Renal cortical epithelial cell (primary cell): ENCODE results near the gene CFHR1. TPM values are rescaled to one million over a fixed set of nuclear protein-coding genes. Genes with fewer than 3 reads are reported as not detected.
"Not testable (repeated sequence)": the region's sequence is repeated elsewhere in the genome, so short reads cannot be mapped to it uniquely, and the experiment has no call there.

ENCODE experiments used
- DNase-seq: peaks from one replicate; pipeline ENCODE4 v3.0.0-alpha.2; 2011; ENCODE audit warnings: low read depth
- total RNA-seq: library from RNA; depleted of rRNA; stranded (reverse); fragments of >200 nt; gene quantifications from 2 replicates; pipeline ENCODE4 v1.2.3, GENCODE V29; 2014

The CFHR1 gene
- not detected in 2 replicates for total RNA-seq

DNA sequence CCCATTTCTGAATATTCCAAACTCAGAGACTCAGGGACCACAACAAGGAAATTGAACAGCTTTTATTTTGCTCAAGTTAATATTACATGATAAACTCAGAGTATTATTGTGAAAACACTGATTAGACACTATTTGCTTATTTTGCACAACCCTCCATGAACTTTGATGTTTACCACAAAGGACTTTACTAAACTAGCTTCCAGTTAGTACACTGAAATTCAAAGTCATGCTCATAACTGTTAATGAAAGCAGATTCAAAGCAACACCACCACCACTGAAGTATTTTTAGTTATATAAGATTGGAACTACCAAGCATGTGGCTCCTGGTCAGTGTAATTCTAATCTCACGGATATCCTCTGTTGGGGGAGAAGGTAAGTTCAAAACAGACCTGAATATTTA is at the start of gene CFHR1:
Gene CFHR1, plus strand, starts transcription at position 201 of the 400 bp plus-strand sequence. Its CDS starts 114 bp downstream, at position 315.
- DNase-seq, result not testable (repeated sequence)

GRCh38 chr1:196769823-196770222 is 49.7 kb upstream of the CFHR1 start:
- DNase-seq, result not testable (repeated sequence)

- no peak for DNase-seq
Measured at GRCh38 chr1:196773713-196774112, 45.8 kb upstream of the CFHR1 start.

- DNase-seq, result no peak
Measured at GRCh38 chr1:196774175-196774574, 45.4 kb upstream of the CFHR1 start.

DNA sequence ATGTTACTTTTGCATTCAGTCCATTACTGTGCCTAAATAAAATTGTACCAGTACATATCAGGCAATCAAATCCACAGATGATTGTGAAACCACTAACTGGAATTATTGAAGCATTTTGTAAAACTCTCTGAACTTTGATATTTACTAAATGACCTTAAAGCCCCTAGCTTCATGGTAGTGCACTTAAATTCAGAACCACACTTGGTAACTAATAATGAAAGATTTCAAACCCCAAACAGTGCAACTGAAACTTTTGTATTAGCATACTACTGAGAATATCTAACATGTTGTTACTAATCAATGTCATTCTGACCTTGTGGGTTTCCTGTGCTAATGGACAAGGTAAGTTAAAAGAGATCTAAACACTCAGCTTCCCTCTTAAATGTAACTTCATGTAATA is 44.9 kb upstream of the CFHR1 start, which contains the start of gene CFHR3:
Gene CFHR3, plus strand, starts transcription at position 238 of the 400 bp plus-strand sequence. Its CDS starts 47 bp downstream, at position 285.
- no peak for DNase-seq

GRCh38 chr1:196777603-196778002 is 41.9 kb upstream of the CFHR1 start:
- no peak for DNase-seq

GRCh38 chr1:196779093-196779492 is 40.4 kb upstream of the CFHR1 start:
- no peak for DNase-seq

DNA sequence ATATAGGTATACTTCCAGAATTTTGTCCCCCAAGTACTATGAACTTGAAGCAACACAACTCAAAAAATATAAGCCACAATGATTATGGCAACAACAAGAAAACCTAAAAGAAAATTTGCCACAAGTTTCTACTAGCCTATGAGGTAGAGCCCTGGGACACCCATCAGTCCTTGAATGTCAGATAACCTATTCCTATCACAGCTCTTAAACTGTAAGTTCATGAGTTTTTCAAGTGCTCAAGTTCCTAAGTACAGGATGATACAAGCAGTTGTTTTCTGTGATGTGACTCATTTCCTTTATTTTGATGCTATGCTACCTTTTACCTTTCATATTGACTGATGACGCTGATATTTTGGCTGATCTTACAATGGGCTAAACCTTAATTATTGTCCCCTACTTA is 28.3 kb upstream of the CFHR1 start:
- not testable (repeated sequence) for DNase-seq

DNA sequence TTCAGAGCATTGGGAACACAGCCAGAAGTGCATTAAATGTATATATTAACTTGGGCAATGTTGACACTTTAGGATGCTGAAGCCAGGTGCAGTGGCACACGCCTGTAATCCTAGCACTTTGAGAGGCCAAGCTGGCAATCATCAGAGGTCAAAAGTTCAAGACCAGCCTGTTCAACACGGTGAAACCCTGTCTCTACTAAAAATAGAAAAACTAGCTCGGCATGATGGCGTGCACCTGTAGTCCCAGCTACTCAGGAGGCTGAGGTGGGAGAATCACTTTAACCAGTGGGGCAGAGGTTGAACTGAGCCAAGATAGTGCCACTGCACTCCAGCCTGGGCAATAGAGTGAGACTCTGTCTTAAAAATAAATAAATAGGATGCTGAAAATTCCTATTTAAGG is 25.4 kb upstream of the CFHR1 start:
- not testable (repeated sequence) for DNase-seq

- no peak for DNase-seq
Measured at GRCh38 chr1:196797891-196798290, 21.6 kb upstream of the CFHR1 start.

- not testable (repeated sequence) for DNase-seq
Measured at GRCh38 chr1:196801920-196802319, 17.6 kb upstream of the CFHR1 start.

- DNase-seq, result no peak
Measured at GRCh38 chr1:196808529-196809235, 10.8 kb upstream of the CFHR1 start.

DNA sequence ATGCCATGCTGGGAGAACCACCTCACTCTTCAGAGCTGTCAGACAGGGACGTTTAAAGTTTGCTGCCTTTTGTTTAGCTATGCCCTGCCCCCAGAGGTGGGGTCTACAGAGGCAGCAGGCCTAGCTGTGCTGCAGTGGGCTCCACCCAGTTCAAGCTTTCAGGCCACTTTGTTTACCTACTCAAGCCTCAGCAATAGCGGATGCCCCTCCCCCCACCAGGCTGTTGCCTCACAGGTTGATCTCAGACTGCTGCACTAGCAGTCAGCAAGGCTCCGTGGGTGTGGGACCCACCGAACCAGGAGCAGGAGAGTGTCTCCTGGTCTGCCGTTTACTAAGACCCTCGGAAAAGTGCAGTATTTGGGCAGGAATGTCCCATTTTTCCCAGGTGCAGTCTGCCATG is 2.1 kb upstream of the CFHR1 start:
- not testable (repeated sequence) for DNase-seq

DNA sequence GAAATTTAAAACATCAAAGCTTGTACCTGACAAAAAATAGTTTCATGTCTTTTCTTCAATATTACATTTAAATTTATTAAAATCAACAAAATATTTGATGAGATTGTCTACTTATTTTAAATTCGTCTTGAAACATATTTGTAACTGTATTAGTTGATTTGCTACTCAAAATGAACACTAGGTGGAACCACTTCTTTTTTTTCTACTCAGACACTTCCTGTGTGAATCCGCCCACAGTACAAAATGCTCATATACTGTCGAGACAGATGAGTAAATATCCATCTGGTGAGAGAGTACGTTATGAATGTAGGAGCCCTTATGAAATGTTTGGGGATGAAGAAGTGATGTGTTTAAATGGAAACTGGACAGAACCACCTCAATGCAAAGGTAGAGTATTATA is 8.3 kb downstream of the CFHR1 start:
- peak; percentile 51 for DNase-seq

DNA sequence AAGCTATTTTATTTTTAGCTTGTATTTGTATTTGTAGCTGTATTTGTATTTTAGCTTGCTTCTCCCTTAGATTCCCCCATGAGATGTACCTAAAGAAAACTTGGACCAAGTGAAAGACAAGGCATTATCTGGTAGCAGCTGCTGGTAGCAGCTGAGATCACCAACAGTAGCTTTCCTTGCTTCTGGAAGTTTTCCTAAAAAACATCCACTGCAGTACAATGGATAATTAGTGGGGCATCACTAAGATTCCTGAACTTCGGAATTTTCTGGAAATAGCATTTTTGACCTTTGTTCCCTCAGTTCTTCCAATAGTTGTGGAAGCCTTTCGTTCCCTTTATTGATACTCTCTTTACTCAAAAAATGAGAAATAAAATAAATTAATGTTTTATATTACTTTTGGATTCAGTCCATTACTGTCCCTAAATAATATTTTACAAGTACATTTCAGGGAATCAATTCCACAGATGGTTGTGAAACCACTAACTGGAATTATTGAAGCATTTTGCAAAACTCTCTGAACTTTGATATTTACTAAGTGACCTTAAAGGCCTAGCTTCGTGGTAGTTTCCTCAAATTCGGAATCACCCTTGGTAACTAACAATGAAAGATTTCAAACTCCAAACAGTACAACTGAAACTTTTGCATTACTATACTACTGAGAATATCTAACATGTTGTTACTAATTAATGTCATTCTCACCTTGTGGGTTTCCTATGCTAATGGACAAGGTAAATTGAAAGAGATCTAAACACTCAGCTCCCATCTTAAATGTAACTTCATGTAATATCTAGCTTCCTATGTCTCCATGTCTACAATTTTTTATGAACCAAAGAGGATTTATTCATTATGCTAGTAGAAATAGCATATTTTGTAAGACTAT is 30.3 kb downstream of the CFHR1 start:
- not testable (repeated sequence) for DNase-seq

GRCh38 chr1:196856053-196856452 is 36.5 kb downstream of the CFHR1 start:
- DNase-seq, result no peak

DNA sequence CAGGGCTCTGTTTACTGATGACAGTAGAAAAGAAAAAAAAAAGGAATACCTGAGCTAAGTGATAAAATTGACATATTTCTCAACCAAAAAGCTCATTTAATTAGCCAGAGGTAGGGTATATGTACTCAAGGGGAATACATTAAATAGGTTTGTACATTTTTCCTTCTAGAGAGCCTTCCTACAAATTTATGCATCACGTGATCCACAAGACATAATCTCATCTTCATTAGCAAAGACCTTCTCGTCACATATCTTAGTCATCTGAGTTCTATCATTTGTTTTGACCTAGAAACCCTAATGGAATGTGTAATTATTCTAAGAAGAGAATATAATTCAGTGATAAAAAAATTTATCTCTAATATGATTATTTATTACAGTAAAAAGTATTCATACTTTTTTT is 37.7 kb downstream of the CFHR1 start:
- no peak for DNase-seq

DNA sequence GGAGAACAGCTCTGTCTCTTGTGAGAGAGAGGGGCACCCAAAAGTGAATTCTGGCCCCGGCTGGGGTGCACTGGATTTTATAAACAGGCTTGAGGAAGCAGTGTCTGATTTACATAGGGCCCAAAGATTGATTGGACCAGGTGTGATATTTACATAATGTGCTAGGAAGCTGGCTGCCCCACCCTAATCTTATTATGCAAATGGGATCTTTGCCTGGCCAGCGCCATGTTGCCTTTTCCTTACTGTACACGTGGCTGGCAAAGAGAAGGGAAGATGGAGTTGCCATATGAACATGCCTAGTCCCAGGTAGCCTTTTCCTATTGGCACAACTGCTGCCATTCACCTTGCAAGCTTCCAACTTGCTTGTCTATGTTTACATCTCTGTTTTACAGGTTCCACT is 39.3 kb downstream of the CFHR1 start:
- no peak for DNase-seq

GRCh38 chr1:196860323-196860884 is 40.9 kb downstream of the CFHR1 start:
- DNase-seq, result no peak

- no peak for DNase-seq
Measured at GRCh38 chr1:196861429-196861828, 41.9 kb downstream of the CFHR1 start.

GRCh38 chr1:196866974-196867373 is 47.4 kb downstream of the CFHR1 start:
- DNase-seq, result no peak

- no peak for DNase-seq
Measured at GRCh38 chr1:196873385-196873784, 53.9 kb downstream of the CFHR1 start.
